GM19099 (cell line): ENCODE results near the gene UNC119B.
A peak's percentile ranks its signal among the peaks of the same experiment; 100 is the strongest.

Experiments used
- POLR2A ChIP-seq: IDR thresholded peaks from 3 replicates; pipeline ENCODE4 v1.6.1; 2011; ENCODE audit warnings: low read depth; ENCODE audit not compliant: insufficient read length; ENCODE audit errors: extremely low read depth

Gene UNC119B

GRCh38 chr12:120710031-120710804 lies at the start of gene UNC119B:
TSS of gene UNC119B (plus strand) at chr12:120710458. CDS start at chr12:120710475, 17 bp downstream.
- peak; percentile 60 for TF ChIP-seq POLR2A

DNA sequence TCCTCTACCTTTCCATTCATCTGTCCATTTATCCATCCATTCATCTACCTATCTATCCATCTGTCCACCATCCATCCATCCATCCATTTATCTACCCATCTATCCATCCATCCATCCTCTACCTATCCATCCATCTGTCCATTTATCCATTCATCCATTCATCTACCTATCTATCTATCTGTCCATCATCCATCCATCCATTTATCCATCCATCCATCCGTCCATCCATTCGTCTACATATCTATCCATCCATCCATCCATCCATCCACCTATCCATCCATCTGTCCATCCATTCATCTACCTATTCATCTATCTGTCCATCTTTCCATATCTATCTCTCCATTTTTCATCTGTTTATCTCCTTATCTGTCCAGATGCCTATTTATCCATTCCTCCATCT lies 48.8 kb upstream of the UNC119B start:
- TF ChIP-seq POLR2A = no peak

DNA sequence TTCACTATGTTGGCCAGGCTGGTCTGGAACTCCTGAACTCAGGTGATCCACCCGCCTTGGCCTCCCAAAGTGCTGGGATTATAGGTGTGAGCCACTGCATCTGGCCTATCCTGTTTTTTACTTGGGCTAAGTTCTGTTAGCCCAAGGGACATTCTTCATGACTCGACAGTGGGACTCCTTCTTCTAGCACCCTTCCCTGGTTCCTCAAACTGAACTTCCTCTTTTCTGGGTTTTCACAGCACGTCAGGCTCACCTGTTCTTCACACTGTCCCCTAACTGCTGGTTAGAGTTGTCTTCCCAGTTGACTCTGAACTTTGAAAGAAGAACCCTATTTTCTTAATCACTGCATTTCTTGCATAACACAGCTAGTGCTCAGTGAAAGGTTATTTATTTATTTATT lies 47.4 kb upstream of the UNC119B start:
- TF ChIP-seq POLR2A = no peak

GRCh38 chr12:120663741-120664140 lies 46.5 kb upstream of the UNC119B start:
- TF ChIP-seq POLR2A = no peak

DNA sequence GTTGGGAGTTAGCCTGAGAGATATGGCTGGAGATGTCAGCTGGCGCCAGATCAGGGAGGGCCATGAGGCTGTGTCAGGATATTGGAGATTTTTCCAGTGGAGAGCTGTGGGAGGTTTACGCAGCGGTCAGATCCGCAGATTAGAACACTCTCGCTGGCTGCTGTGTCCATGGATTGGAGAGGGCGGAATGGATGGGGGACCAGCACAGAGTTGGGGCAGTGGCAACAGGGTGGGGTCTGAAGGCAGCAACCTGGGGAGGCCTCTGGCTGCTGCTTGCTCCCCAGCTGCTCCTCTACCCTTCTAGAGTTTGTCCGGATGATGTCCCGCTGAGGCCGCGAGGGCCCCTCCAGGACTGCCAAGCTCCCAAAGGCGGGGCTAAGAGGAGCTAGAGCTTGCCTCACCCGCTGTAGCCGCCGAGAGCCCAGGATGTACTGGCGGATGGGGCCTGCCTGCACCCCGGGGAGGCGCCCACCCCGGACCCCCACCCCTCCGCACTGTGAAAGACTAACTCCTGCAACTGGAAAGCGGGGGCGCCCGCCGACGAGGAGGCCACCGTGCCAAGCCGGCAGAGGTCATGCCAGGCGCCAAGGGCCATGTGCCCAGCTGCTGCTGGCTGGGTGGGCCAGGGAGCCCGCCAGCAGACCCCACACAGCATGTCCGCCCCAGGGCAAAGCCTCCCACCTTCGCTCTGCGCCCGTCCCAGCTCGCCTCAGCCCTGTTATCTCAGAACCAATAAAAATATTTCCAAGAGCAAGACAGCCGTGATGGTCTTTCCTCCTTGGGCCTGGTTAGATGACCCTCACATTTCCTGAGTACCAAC lies 43.5 kb upstream of the UNC119B start:
- TF ChIP-seq POLR2A = no peak

- no peak for TF ChIP-seq POLR2A
Observed at GRCh38 chr12:120668091-120668867, 42.0 kb upstream of the UNC119B start.

- no peak for TF ChIP-seq POLR2A
Observed at GRCh38 chr12:120668868-120669840, 41.1 kb upstream of the UNC119B start.

DNA sequence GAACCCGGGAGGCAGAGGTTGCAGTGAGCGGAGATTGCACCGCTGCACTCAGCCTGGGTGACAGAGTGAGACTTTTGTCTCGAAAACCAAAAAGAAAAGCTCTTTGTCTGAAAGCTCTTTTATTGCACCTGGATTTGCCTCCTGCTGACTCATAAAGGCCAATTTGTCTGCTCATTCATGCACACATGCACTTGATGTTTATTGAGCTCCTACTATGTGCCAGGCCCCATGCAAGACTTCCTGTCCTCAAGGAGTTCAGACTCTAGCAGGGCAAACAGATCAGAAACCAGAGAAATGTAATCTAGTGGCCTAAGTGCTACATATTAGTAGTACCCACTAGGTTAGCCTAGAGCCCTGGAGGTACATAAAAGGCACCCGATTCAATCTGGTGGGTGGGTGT lies 39.6 kb upstream of the UNC119B start:
- TF ChIP-seq POLR2A = no peak

DNA sequence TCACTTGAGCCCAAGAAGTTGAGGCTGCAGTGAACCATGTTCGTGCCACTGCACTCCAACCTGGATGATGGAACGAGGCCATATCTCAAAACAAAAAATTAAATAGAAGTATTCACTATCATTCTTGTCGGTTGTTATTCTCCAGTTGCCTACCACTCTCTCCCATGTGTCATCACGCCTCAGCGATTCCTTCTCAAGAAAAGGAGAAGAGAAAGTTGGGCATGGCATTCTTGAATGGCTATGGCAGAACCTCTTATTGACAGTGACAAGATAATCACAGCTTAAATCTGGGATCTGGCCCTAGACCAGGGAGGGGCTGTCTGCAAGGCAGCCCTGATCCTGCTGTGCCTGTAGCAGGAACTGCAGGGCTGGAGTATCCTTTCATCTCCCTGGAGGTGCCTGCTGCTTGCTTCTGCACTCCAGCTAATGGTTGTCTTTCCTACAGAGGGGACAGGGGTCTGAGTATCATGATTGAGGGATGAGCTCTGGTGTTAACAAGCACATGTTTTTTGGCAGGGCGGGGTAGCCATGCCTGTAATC lies 36.1 kb upstream of the UNC119B start:
- TF ChIP-seq POLR2A = no peak

- TF ChIP-seq POLR2A = no peak
Observed at GRCh38 chr12:120677765-120678473, 32.3 kb upstream of the UNC119B start.

DNA sequence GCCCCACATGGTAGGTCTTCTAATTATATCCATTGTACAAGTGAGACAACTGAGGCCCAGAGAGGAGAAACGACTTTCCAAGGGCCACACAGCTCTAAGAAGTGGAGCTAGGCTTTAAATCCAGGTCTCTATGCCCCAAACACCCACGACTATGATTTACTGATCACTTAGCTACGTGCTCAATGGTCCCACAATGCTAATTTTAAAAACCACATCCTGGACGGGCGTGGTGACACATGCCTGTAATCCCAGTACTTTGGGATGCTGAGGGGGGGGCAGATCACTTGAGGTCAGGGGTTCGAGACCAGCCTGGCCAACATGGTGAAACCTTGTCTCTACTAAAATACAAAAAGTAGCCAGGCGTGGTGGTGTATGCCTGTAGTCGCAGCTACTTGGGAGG lies 31.7 kb upstream of the UNC119B start:
- no peak for TF ChIP-seq POLR2A

- TF ChIP-seq POLR2A = no peak
Observed at GRCh38 chr12:120680165-120680738, 30.0 kb upstream of the UNC119B start.

DNA sequence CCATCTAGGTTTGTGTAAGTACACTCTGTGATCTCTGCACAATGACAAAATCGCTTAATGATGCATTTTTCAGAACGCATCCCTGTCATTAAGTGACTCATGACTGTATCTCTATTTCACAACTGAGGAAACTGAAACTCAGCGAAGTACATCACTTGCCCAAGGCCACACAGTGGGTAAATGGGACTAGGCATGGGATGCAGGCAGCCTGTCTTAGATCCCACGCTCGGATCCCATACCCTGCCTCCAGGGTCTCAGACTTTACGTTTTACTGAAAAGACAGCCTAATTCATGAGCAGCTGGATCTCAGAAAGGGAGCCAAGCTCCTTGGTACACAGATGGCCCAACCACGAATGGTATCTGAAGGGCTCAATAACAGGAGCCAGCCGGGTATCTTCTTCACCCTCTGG lies 25.7 kb upstream of the UNC119B start:
- no peak for TF ChIP-seq POLR2A
